Nephron (organoid): ENCODE data around the gene UNC13C.

Experiments
- H3K27ac Mint-ChIP-seq, 3 experiments: 2 replicates each; pipeline ENCODE4 v1.8.0; 2020; ENCODE audit warnings: mixed read lengths in 3 of 3, mild to moderate bottlenecking in 2 of 3, moderate library complexity in 1 of 3
- H3K27me3 Mint-ChIP-seq: 2 replicates; pipeline ENCODE4 v1.8.0; 2021; ENCODE audit warnings: low read depth, mild to moderate bottlenecking, moderate library complexity, mixed read lengths
- H3K36me3 Mint-ChIP-seq: 2 replicates; pipeline ENCODE4 v1.8.0; 2020; ENCODE audit warnings: low read depth, mixed read lengths
- H3K4me1 Mint-ChIP-seq: 2 replicates; pipeline ENCODE4 v1.8.0; 2020; ENCODE audit warnings: mixed read lengths
- H3K4me3 Mint-ChIP-seq, 3 experiments: 2 replicates each; pipeline ENCODE4 v1.8.0; 2020; ENCODE audit warnings: mild to moderate bottlenecking in 3 of 3, mixed read lengths in 3 of 3, moderate library complexity in 2 of 3
- H3K9me3 Mint-ChIP-seq: 2 replicates; pipeline ENCODE4 v1.8.0; 2020; ENCODE audit warnings: mixed read lengths
- TF ChIP-seq, protein P1 (sequence below), 3 experiments: fragments of 200-600 bp; sonication (generic); IDR thresholded peaks; one replicate each; pipeline ENCODE4 v1.5.0; 2021; ENCODE audit warnings: antibody characterized with exemption in 3 of 3; ENCODE audit not compliant: unreplicated experiment in 3 of 3

The UNC13C gene

DNA sequence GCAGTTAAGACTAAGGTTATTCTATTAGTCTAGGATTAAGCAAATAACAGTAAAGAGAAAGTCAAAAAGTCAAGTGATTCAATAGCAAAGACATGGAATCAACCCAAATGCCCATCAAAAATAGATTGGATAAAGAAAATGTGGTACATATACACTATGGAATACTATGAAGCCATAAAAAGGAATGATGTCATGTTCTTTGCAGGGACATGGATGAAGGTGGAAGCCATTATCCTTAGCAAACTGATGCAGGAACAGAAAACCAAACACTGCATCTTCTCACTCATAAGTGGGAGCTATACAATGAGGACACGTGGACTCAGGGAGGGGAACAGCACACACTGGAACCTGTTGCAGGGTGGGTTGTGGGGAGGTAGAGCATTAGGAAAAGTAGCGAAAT, 29.0 kb downstream of the UNC13C start:
- Mint-ChIP-seq H3K9me3 (no peaks in the 10 kb centered on the region), H3K36me3 (no peaks in the 10 kb centered on the region), H3K27ac (no peak overlapping the region), H3K27me3 (no peaks in the 10 kb centered on the region), H3K4me3 (no peak overlapping the region), H3K4me1 (peaks cover 10% of the 10 kb centered on the region)
- TF ChIP-seq, protein P1, sequence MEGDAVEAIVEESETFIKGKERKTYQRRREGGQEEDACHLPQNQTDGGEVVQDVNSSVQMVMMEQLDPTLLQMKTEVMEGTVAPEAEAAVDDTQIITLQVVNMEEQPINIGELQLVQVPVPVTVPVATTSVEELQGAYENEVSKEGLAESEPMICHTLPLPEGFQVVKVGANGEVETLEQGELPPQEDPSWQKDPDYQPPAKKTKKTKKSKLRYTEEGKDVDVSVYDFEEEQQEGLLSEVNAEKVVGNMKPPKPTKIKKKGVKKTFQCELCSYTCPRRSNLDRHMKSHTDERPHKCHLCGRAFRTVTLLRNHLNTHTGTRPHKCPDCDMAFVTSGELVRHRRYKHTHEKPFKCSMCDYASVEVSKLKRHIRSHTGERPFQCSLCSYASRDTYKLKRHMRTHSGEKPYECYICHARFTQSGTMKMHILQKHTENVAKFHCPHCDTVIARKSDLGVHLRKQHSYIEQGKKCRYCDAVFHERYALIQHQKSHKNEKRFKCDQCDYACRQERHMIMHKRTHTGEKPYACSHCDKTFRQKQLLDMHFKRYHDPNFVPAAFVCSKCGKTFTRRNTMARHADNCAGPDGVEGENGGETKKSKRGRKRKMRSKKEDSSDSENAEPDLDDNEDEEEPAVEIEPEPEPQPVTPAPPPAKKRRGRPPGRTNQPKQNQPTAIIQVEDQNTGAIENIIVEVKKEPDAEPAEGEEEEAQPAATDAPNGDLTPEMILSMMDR (IDR thresholded peaks at IDR 0.05; ENCODE audit: unreplicated experiment in 3 of 3), result no peak

DNA sequence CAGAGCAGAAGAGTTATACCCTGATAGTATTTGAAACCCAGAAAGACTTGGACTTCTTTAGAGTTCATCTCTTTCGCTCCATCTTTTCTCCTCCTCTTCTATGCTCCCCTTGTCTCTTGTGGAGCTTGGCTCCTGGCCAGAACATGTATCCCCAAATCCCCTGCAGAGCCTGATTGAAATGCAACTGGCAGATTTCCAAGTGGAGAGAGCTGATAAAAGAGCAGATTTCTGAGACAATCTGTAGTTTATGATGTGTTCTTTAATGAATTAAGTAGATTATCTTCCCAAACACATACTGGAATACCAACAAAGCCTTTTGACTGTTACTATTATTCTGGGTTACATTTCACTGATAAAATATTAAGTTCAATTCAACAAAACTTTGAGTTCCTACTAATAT, 33.4 kb downstream of the UNC13C start:
- Mint-ChIP-seq H3K36me3 (no peaks in the 10 kb centered on the region), H3K4me1 (peaks cover 17% of the 10 kb centered on the region), H3K4me3 (no peak overlapping the region), H3K9me3 (no peaks in the 10 kb centered on the region), H3K27me3 (no peaks in the 10 kb centered on the region), H3K27ac (peak overlapping the region in 1 of 3 experiments; percentile 51)
- TF ChIP-seq, protein P1 (IDR thresholded peaks at IDR 0.05; ENCODE audit: unreplicated experiment in 3 of 3), result no peak

DNA sequence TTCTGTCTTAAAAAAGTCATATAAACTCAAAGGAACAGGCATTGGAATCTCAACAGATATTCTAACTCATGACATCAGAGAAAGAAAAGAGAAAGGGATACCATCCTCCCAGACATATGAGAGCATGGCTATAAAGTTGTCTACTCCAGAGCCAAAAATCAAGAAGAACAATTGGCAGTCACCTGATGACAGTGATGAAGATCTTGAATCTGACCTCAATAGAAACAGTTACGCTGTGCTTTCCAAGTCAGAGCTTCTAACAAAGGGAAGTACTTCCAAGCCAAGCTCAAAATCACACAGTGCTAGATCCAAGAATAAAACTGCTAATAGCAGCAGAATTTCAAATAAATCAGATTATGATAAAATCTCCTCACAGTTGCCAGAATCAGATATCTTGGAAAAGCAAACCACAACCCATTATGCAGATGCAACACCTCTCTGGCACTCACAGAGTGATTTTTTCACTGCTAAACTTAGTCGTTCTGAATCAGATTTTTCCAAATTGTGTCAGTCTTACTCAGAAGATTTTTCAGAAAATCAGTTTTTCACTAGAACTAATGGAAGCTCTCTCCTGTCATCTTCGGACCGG, 35.9 kb downstream of the UNC13C start:
- Mint-ChIP-seq H3K36me3 (no peaks in the 10 kb centered on the region), H3K4me3 (no peak overlapping the region), H3K27ac (peak overlapping the region in 1 of 3 experiments; percentile 52), H3K9me3 (no peaks in the 10 kb centered on the region), H3K4me1 (peaks cover 17% of the 10 kb centered on the region), H3K27me3 (no peaks in the 10 kb centered on the region)
- TF ChIP-seq, protein P1 (IDR thresholded peaks at IDR 0.05; ENCODE audit: unreplicated experiment in 3 of 3), result no peak

DNA sequence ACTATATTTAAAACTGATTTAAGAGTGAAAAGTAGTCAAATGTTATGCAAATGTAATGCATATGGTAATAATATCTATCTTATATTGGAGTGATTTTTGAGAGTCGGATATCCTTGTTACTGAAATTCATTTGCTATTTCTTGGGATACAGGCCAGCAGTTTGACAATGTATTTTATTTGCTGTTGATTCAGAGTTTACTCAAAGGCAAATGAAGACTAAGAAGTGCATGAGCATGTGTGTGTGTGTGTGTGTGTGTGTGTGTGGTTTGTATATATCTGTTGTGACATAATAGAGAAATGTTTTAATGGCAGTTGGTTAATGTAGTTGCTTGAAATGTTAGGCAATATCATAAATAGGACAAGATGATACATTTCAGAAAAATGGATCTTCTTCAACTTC, 39.0 kb downstream of the UNC13C start:
- Mint-ChIP-seq H3K27ac (no peak overlapping the region), H3K27me3 (no peaks in the 10 kb centered on the region), H3K4me1 (peaks cover 7% of the 10 kb centered on the region), H3K4me3 (no peak overlapping the region), H3K9me3 (no peaks in the 10 kb centered on the region), H3K36me3 (no peaks in the 10 kb centered on the region)
- TF ChIP-seq, protein P1 (IDR thresholded peaks at IDR 0.05; ENCODE audit: unreplicated experiment in 3 of 3), result no peak

DNA sequence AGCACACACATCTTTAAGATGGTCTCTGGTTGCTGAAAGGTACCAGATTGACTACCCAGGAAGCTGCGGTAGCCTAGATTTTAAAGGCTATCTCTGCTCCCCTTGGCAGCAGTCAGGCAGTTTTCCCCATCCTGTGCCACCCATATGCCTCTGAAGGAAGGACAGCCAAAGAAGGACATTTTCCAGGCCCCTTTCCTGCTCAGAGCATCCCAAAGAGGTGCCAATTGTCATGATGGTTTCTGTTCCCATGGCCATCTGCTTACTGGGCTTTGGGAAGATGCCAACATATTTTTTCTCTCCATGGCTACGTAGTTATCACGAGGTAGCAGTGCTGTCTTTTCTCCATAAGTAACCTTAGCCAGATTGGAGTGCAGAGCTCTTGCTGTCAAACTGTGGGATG, 39.7 kb downstream of the UNC13C start:
- TF ChIP-seq, protein P1 (IDR thresholded peaks at IDR 0.05; ENCODE audit: unreplicated experiment in 3 of 3), result no peak
- H3K9me3 Mint-ChIP-seq, result no peaks in the 10 kb centered on the region
- H3K27me3 Mint-ChIP-seq, result no peaks in the 10 kb centered on the region
- H3K27ac Mint-ChIP-seq, result no peak overlapping the region
- H3K4me3 Mint-ChIP-seq, result no peak overlapping the region
- peaks cover 7% of the 10 kb centered on the region for H3K4me1 Mint-ChIP-seq
- no peaks in the 10 kb centered on the region for H3K36me3 Mint-ChIP-seq

DNA sequence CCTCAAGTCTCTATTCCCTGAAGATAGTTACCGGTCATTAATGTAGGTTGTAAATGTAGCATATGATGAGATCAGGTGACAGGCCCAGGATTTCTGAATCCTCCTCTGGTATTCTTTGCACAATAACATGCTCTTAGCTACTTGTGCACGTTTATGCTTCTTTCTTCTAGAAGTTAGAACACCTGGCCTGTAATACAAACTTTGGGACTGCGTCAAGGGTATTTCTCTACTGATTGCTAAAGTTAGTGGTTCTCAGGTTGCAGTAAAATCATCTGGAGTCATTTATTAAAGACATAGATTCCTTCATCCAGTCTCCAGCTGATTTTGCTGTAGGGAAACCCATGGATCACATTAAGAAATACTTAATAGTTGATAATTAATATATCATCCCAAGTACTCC, 48.0 kb downstream of the UNC13C start:
- Mint-ChIP-seq H3K27me3 (no peaks in the 10 kb centered on the region), H3K9me3 (no peaks in the 10 kb centered on the region), H3K27ac (no peak overlapping the region), H3K4me1 (no peaks in the 10 kb centered on the region), H3K4me3 (no peak overlapping the region), H3K36me3 (no peaks in the 10 kb centered on the region)
- TF ChIP-seq, protein P1 (IDR thresholded peaks at IDR 0.05; ENCODE audit: unreplicated experiment in 3 of 3), result no peak
